GM23248 (cell line): Measurements from ENCODE around the gene ADGB.

Experiments used
- EZH2 ChIP-seq: fragments of 200-600 bp; sonication (generic); IDR thresholded peaks from 2 replicates; pipeline ENCODE4 v1.6.1; 2018; ENCODE audit warnings: antibody characterized with exemption, mild to moderate bottlenecking; ENCODE audit not compliant: insufficient read depth, poor library complexity, severe bottlenecking
- EZH2phosphoT487 ChIP-seq: fragments of 200-600 bp; sonication (generic); IDR thresholded peaks from 2 replicates; pipeline ENCODE4 v1.6.1; 2018; ENCODE audit warnings: antibody characterized with exemption, moderate library complexity, mild to moderate bottlenecking, low read depth; ENCODE audit not compliant: insufficient read depth

GRCh38 chr6:146651482-146651863 is 52.7 kb downstream of the ADGB start:
- TF ChIP-seq EZH2, result no peak
- no peak for TF ChIP-seq EZH2phosphoT487
